ENCODE data around the gene NDUFAF4.

The NDUFAF4 gene

DNA sequence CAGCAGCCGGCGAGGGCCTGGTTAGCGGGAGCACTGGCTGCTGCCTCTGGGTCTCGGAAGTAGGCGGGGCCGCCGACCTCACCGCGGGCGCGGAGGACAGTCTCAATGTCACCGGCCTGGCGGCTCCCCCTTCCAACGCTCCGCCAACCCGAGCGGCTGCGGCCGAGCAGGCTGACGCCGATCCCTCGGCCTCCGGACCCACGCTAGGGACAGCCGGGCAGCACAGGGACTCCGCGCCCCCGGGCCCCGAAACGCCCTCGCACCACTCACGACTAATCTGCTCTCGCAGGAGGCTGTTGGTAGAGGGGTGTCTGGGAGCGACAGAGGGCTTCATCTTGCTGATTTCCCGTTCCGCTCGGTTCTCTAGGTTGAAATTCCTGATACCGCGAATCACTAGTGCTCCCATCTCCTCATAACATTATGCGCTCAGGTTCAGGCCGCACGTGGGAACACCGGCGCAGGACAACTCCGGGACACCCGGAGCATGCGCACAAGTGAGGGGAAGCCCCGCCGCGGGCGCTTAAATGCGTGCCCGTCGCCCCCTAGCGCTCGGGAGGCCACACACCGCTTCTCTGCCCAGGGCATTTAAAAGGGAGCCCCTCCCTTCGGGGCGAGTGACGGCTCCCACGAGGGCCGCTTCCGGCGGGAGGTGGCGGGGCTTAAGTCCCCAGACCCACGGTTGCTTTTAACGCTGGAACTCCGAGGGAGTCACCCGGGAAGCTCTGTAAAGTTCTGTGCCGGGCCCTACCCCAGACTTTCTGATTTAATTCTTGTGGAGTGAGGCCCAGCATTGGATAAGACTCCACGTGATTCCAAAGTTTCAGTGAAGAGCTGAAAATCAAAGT lies at the start of gene NDUFAF4:
Gene NDUFAF4 (minus strand): TSS at position 496 of the 845 bp plus-strand sequence. CDS start 90 bp downstream, at position 406.
- peak; percentile 95 for DNase-seq (ENCODE audit: low read depth)

- DNase-seq (ENCODE audit: low read depth), result no peak
These were observed 49.4 kb upstream of the NDUFAF4 start for GRCh38 chr6:96947055-96947454.

DNA sequence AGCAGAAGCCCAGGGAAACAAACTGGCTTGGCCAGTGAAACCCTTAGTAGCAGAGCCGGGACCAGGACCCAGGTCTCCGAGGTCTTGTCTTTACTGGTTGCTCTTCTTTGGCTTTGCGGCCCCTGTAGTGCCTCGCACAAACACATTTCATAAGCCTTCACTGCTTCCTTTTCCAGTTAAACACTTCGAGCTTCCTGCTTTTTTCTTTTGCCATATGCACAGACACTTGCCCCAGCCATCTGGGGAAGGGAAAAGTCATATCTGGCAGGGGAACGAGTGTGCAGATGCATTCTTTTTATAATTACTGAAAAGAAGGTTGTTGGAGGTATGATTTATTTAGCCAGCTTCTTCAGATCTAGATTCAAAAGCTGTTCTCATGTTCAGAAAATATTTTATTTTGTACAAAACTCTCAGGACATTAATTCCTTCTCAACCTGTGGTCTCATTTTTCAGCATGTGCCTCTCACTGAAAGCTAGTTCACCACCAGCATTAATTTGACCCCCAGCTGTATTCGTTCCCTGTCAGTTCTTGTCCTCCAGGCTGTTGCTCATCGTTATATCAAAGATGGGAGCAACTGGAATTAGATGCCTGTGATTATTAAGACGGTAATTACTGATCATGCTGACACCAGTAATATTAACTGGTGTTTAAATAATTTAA lies 46.0 kb upstream of the NDUFAF4 start:
- DNase-seq (ENCODE audit: low read depth), result no peak

DNA sequence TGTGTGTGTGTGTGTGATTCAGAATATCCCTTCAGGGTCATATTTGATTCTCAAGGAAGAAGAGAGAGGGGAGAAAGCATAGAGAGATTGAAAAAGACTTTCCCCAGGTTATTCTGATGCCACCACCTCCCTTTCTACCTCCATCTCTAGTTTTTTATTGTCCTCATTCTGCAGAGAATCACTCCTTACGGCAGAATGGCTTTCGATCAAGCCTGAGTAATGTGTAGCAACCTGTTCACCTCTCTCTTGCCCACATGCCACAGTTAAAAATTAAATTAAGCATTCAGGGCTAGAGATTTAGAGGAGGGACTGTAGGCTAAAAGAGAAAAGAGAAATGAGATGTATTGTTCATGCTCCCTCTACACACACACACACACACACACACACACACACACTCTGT lies 45.0 kb upstream of the NDUFAF4 start:
- no peak for DNase-seq (ENCODE audit: low read depth)

DNA sequence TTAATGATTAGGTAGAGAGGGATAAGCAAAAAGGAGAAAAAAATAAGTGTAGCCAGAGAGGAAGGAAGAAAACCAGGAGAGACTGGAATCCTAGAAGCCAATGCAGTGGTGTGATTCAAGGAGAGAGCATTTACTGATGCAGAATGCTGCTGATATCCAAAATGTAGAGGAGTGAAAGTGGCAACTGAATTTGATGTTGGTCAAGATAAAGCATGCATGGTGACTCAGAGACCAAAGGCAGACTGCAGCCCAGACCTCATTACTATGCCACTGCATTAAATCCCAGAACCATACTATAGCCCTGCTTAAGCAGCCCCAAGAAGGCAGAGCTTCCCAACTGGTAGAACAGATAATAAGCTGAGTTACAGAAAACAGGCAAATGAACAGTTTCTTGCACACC lies 42.6 kb upstream of the NDUFAF4 start:
- DNase-seq (ENCODE audit: low read depth), result peak; percentile 10

DNA sequence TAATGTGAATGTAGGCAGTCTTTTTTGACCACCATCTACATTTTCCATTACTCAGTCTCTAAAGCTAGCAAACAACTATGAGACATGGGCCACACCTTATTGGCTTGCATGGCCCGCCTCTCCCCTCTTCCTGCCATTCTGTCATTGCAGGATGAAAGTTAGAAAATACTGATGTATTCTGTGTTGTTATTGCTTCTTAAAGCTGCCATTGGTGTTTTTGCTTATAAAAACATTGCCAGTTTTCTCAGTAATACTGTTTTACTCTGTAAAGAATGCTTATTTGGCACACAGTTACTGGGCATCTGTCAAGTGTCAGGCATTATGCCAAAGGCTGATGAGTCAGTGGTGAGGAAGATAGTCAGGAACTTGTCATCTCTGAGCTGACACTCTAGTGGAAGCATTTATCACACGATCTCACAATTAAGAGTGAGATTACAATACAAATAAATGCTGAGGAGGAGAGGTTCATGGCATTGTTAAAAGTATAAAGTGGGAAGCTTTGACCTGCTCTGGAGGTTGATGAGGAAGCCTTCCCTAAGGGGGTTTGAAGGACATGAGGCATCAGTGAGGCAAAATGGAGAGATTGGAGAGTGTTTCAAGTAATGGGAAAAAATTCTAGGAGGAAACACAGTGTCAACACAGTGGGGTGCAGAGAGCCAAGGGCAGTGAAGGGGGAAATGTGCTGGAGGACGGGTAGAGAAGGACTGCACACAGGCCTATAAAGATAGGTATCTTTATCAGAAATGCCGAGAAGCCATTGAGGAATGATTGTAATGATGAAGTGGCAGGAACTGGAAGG lies 41.5 kb upstream of the NDUFAF4 start:
- peak; percentile 63 for DNase-seq (ENCODE audit: low read depth)

GRCh38 chr6:96934087-96934486 lies 36.4 kb upstream of the NDUFAF4 start:
- DNase-seq (ENCODE audit: low read depth), result no peak

- DNase-seq (ENCODE audit: low read depth), result no peak
These were observed 33.5 kb upstream of the NDUFAF4 start for GRCh38 chr6:96931198-96931597.

DNA sequence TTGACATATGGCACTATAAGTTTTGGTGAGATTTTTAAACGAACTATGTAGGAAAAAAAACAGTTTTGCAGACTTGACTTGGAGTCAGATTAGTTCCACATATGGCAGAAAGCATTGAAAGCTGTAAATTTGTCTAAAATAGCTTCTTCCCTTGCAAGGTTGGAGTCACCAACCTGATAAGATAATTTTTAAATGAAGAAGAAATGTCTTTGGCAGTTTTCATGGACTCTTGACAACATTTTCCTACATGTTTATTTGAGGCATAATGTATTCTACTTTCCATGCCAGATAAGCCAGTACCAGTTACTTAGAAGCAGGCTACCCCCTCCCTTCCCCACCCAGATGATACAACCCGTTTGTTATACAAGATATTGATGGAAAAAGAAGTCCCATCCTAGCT lies 32.0 kb upstream of the NDUFAF4 start:
- DNase-seq (ENCODE audit: low read depth), result no peak

- DNase-seq (ENCODE audit: low read depth), result no peak
These were observed 30.0 kb upstream of the NDUFAF4 start for GRCh38 chr6:96927660-96928059.

- DNase-seq (ENCODE audit: low read depth), result no peak
These were observed 28.7 kb upstream of the NDUFAF4 start for GRCh38 chr6:96926425-96926824.

- DNase-seq (ENCODE audit: low read depth), result no peak
These were observed 27.6 kb upstream of the NDUFAF4 start for GRCh38 chr6:96925290-96925687.

DNA sequence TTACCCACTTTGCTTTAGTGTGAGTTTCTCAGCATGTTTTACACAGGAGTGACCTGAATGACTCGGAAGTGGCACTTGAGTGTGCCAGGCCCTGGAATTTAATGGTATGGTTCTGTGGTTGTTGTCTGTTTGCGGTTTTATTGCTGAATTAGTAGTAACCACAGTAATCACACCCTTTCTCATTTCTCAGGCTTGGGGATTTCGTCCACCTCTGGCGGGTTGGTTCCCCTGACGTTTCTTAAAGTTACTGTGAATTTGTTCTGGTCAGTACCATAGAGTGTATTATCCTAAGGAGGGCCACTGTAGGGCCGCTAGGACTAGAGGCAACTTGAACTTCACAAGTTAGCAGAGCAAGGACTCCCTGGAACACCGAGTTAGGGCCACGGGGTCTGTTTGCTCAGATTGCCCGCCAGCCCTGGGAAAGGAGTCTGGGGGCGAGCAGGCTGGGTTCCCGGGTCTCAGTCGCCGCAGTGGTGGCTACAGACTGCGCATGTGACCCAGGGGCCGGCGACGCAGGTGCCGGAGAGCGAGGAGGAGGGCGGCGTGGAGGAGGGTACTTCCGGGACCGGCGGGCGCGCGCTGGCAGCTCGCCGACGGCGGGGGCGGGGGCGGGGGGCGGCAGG lies 26.3 kb upstream of the NDUFAF4 start:
- no peak for DNase-seq (ENCODE audit: low read depth)

- no peak for DNase-seq (ENCODE audit: low read depth)
These were observed 25.7 kb upstream of the NDUFAF4 start for GRCh38 chr6:96923400-96923799.

GRCh38 chr6:96917098-96917497 lies 19.4 kb upstream of the NDUFAF4 start:
- no peak for DNase-seq (ENCODE audit: low read depth)

DNA sequence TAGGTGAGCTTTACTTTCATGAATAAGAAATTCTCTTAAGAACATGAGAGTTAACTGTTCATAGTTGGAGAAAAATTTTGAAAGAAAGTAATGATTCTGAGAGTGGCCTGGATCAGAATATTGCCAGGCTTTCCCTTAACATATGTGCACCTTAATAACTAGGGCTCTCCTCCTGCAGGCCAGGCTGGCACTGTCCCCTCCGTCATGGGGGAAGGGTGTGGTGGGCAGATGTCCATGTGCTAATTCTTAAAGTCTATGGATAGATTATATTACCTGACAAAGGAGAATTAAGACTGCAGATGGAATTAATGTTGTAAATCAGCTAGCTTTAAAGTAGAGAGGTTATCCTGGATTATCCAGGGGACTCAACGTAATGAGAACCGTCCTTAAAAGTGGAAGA lies 15.9 kb upstream of the NDUFAF4 start:
- DNase-seq (ENCODE audit: low read depth), result no peak

- DNase-seq (ENCODE audit: low read depth), result no peak
These were observed 14.1 kb upstream of the NDUFAF4 start for GRCh38 chr6:96911751-96912150.

DNA sequence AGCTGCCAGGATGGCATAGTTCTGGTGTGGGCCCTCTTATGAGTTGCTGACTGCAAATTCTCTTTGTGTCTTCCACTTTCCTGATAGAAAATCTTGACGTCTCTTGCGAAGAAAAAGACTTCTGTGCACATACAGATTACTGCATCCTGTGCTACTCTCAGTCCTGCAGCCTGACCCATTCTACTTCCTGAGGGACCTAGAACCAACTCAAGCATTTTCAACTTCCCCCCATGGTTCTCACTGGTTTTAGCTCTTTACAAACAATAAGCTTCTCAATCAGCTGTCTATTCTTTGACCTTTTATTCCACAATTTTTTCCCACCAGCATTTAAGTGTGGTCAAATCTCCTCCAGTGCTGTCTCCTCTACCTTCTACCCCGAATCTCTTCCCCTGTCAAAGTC lies 13.5 kb upstream of the NDUFAF4 start:
- no peak for DNase-seq (ENCODE audit: low read depth)

GRCh38 chr6:96909811-96910210 lies 12.1 kb upstream of the NDUFAF4 start:
- no peak for DNase-seq (ENCODE audit: low read depth)

- peak; percentile 11 for DNase-seq (ENCODE audit: low read depth)
These were observed 9.8 kb upstream of the NDUFAF4 start for GRCh38 chr6:96907498-96907897.

GRCh38 chr6:96900873-96901272 lies 3.2 kb upstream of the NDUFAF4 start:
- DNase-seq (ENCODE audit: low read depth), result no peak

GRCh38 chr6:96899451-96899998 lies 1.8 kb upstream of the NDUFAF4 start:
- no peak for DNase-seq (ENCODE audit: low read depth)

Measured in ELR (cell line).